Vagina (tissue), 2 donors: Measurements from ENCODE around the gene PRSS37.

Experiments used
- CTCF ChIP-seq, 3 experiments: fragments of 450-650 bp in 2 of 3; fragments of 200-600 bp in 1 of 3; sonication (generic) in 1 of 3; IDR thresholded peaks; one replicate each; pipeline ENCODE4 v1.5.1; 2017 to 2019; ENCODE audit warnings: antibody characterized with exemption in 3 of 3, mild to moderate bottlenecking in 2 of 3, moderate library complexity in 2 of 3
- POLR2AphosphoS5 ChIP-seq, 2 donors: sonication (generic); formaldehyde crosslinking; IDR thresholded peaks; one replicate each; pipeline ENCODE4 v1.9.0; 2017; ENCODE audit warnings: antibody characterized with exemption in 2 of 2, mild to moderate bottlenecking in 2 of 2, low read depth in 1 of 2; ENCODE audit not compliant: insufficient read depth in 1 of 2

GRCh38 chr7:141820067-141820466, 21.2 kb downstream of the PRSS37 start:
- TF ChIP-seq CTCF (IDR thresholded peaks at IDR 0.05) (no peak), POLR2AphosphoS5 (IDR thresholded peaks at IDR 0.05; ENCODE audit: insufficient read depth in 1 of 2, low read depth in 1 of 2) (no peak)
